Natural killer cell (primary cell): ENCODE measurements around the gene CHI3L1. TPM values are rescaled to one million over a fixed set of nuclear protein-coding genes. Genes with fewer than 3 reads are reported as not detected.
"Not testable (repeated sequence)": the region's sequence is repeated elsewhere in the genome, so short reads cannot be mapped to it uniquely, and the experiment has no call there.

Experiments used
- ATAC-seq, 3 donors: fragments of 150-1000 bp in 2 of 3; fragments of 200-7000 bp in 1 of 3; cut with Tn5 transposase; 1 replicate in 1 of 3; 2 replicates in 2 of 3; pipeline ENCODE4 v1.10.0; 2021; ENCODE audit warnings: mild to moderate bottlenecking in 2 of 3, moderate library complexity in 2 of 3
- DNase-seq, 2 donors: peaks; one replicate each; pipeline versions ENCODE4 v3.0.0 to v3.0.0-alpha.2; 2013 to 2021; ENCODE audit warnings: mixed read lengths in 1 of 2
- H3K27ac ChIP-seq: one replicate; pipeline ENCODE4 v1.5.1; 2013; ENCODE audit warnings: mild to moderate bottlenecking, low read length
- H3K27me3 ChIP-seq: one replicate; pipeline ENCODE4 v1.6.1; 2013; ENCODE audit warnings: low read length; ENCODE audit not compliant: control insufficient read depth, insufficient read depth
- H3K36me3 ChIP-seq: one replicate; pipeline ENCODE4 v1.6.1; 2013; ENCODE audit warnings: low read length; ENCODE audit not compliant: control insufficient read depth, insufficient read depth
- H3K4me1 ChIP-seq: one replicate; pipeline ENCODE4 v1.6.1; 2013; ENCODE audit warnings: low read length; ENCODE audit not compliant: control insufficient read depth, insufficient read depth
- H3K4me3 ChIP-seq: one replicate; pipeline ENCODE4 v1.5.1; 2013; ENCODE audit warnings: low read length
- H3K9me3 ChIP-seq: one replicate; pipeline ENCODE4 v1.6.1; 2013; ENCODE audit warnings: low read length; ENCODE audit not compliant: control insufficient read depth, insufficient read depth
- H3K27ac Mint-ChIP-seq, 2 donors: one replicate each; pipeline ENCODE4 v1.8.0; 2022; ENCODE audit warnings: mild to moderate bottlenecking in 2 of 2, mixed read lengths in 2 of 2, moderate library complexity in 1 of 2
- H3K27me3 Mint-ChIP-seq, 2 donors: one replicate each; pipeline ENCODE4 v1.8.0; 2022; ENCODE audit warnings: low read depth in 2 of 2, mixed read lengths in 2 of 2
- H3K36me3 Mint-ChIP-seq: one replicate; pipeline ENCODE4 v1.8.0; 2022; ENCODE audit warnings: mixed read lengths
- H3K4me1 Mint-ChIP-seq, 2 donors: one replicate each; pipeline ENCODE4 v1.8.0; 2022; ENCODE audit warnings: mixed read lengths in 2 of 2
- H3K4me3 Mint-ChIP-seq: one replicate; pipeline ENCODE4 v1.8.0; 2022; ENCODE audit warnings: mild to moderate bottlenecking, moderate library complexity, mixed read lengths
- H3K9me3 Mint-ChIP-seq, 2 donors: one replicate each; pipeline ENCODE4 v1.8.0; 2022; ENCODE audit warnings: mixed read lengths in 2 of 2
- WGBS: methylation state at CpG from one replicate; pipeline ENCODE4 v1.1.7; 2013; ENCODE audit warnings: missing lambda C conversion rate; ENCODE audit not compliant: insufficient coverage; 5-methylcytosine and 5-hydroxymethylcytosine counted together
- intact Hi-C: fragments of 100-400 bp; cut with micrococcal nuclease; formaldehyde crosslinking; loops from one replicate; pipeline ENCODE4 v1.14.2; 2022
- total RNA-seq, 4 donors: library from RNA; stranded (reverse); fragments of 120-200 nt in 1 of 4; gene quantifications; one replicate each; pipeline versions ENCODE4 v1.2.3 to v1.2.4, GENCODE V29; 2013 to 2022
- TF ChIP-seq, protein P1 (sequence below): fragments of 200-600 bp; IDR thresholded peaks from one replicate; pipeline ENCODE4 v1.8.0; 2022; ENCODE audit warnings: antibody characterized with exemption

Gene CHI3L1
- total RNA-seq, result 1 to 10 TPM in 1 of 3 donors, not detected in 2; 1.0 TPM
- 0.18 TPM for total RNA-seq (2013)

GRCh38 chr1:203186446-203187303 is at the start of gene CHI3L1:
Gene CHI3L1, minus strand, starts transcription at chr1:203186704. Its CDS starts 81 bp downstream, at chr1:203186623.
- Histone ChIP-seq H3K27me3 (no peaks in the 10 kb centered on the region), H3K4me1 (no peaks in the 10 kb centered on the region), H3K4me3 (no peak within 1 kb of the TSS), H3K27ac (no peak within 1 kb of the TSS), H3K9me3 (no peaks in the 10 kb centered on the region), H3K36me3 (no peaks in the 10 kb centered on the region)
- Mint-ChIP-seq H3K9me3 (no peaks in the 10 kb centered on the region), H3K4me1 (peaks cover 0 to 3% of the 10 kb centered on the region in 2 donors), H3K36me3 (no peaks in the 10 kb centered on the region), H3K27me3 (peaks cover 10 to 12% of the 10 kb centered on the region in 2 donors), H3K27ac (no peak within 1 kb of the TSS), H3K4me3 (no peak within 1 kb of the TSS)
- DNase-seq (no peak), ATAC-seq (no peak)
- WGBS, result 28% methylated on average over 13 of the region's 14 CpGs
- TF ChIP-seq, protein P1, sequence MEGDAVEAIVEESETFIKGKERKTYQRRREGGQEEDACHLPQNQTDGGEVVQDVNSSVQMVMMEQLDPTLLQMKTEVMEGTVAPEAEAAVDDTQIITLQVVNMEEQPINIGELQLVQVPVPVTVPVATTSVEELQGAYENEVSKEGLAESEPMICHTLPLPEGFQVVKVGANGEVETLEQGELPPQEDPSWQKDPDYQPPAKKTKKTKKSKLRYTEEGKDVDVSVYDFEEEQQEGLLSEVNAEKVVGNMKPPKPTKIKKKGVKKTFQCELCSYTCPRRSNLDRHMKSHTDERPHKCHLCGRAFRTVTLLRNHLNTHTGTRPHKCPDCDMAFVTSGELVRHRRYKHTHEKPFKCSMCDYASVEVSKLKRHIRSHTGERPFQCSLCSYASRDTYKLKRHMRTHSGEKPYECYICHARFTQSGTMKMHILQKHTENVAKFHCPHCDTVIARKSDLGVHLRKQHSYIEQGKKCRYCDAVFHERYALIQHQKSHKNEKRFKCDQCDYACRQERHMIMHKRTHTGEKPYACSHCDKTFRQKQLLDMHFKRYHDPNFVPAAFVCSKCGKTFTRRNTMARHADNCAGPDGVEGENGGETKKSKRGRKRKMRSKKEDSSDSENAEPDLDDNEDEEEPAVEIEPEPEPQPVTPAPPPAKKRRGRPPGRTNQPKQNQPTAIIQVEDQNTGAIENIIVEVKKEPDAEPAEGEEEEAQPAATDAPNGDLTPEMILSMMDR, result no peak
- intact Hi-C loops, result no loop called here

DNA sequence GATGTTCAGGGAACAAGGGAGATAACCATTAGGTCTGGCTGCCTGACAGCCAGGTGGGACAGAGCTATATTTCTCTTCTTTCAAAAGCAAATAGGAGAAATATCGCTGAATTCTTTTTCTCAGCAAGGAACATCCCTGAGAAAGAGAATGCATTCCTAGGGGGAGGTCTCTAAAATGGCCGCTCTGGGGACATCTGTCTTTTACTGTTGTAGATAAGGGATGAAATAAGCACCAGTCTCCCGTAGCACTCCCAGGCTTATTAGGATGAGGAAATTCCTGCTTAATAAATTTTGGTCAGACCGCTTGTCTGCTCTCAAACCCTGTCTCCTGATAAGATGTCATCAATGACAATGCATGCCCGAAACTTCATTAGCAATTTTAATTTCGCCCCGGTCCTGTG is 48.4 kb upstream of the CHI3L1 start:
- 88% methylated on average over 6 of the region's 7 CpGs for WGBS
- H3K4me1 Mint-ChIP-seq, result not testable (repeated sequence)

GRCh38 chr1:203229471-203230135 is 43.1 kb upstream of the CHI3L1 start, which contains the start of gene CHIT1:
Gene CHIT1, minus strand, starts transcription at chr1:203229673. Its CDS starts 37 bp downstream, at chr1:203229636.
- Histone ChIP-seq H3K27ac (no peak within 1 kb of the TSS), H3K36me3 (no peaks in the 10 kb centered on the region), H3K9me3 (peaks cover 7% of the 10 kb centered on the region), H3K27me3 (no peaks in the 10 kb centered on the region), H3K4me1 (no peaks in the 10 kb centered on the region), H3K4me3 (no peak within 1 kb of the TSS)
- TF ChIP-seq, protein P1, result no peak
- ATAC-seq (no peak), DNase-seq (no peak)
- no peak within 1 kb of the TSS for H3K4me3 Mint-ChIP-seq
- H3K27me3 Mint-ChIP-seq, result peaks cover 15 to 32% of the 10 kb centered on the region in 2 donors
- H3K27ac Mint-ChIP-seq, result no peak within 1 kb of the TSS
- peaks cover 10% of the 10 kb centered on the region for H3K36me3 Mint-ChIP-seq
- H3K4me1 Mint-ChIP-seq, result no peaks in the 10 kb centered on the region
- intact Hi-C loops, result no loop called here
- 89% methylated on average over 7 of the region's 7 CpGs for WGBS
- peaks cover 4 to 7% of the 10 kb centered on the region in 2 donors for H3K9me3 Mint-ChIP-seq

More for the DNA sequence above, 48.4 kb upstream of the CHI3L1 start:
- H3K36me3 ChIP-seq, DNase-seq, intact Hi-C loops, H3K4me1 ChIP-seq, H3K27ac ChIP-seq, ATAC-seq, H3K4me3 Mint-ChIP-seq, H3K4me3 ChIP-seq, H3K27me3 ChIP-seq, H3K27ac Mint-ChIP-seq: not testable (repeated sequence)
- peaks cover 10 to 21% of the 10 kb centered on the region in 2 donors for H3K9me3 Mint-ChIP-seq
- peaks cover 23 to 33% of the 10 kb centered on the region in 2 donors for H3K27me3 Mint-ChIP-seq
- peaks cover 32% of the 10 kb centered on the region for H3K9me3 ChIP-seq
- peaks cover 24% of the 10 kb centered on the region for H3K36me3 Mint-ChIP-seq

GRCh38 chr1:203228670-203229069 is 42.2 kb upstream of the CHI3L1 start:
- H3K27ac Mint-ChIP-seq, result no peak overlapping the region
- no peaks in the 10 kb centered on the region for H3K4me1 Mint-ChIP-seq
- H3K36me3 Mint-ChIP-seq, result peaks cover 1% of the 10 kb centered on the region
- Histone ChIP-seq H3K4me3 (no peak overlapping the region), H3K36me3 (no peaks in the 10 kb centered on the region), H3K4me1 (no peaks in the 10 kb centered on the region), H3K27me3 (no peaks in the 10 kb centered on the region), H3K27ac (no peak overlapping the region), H3K9me3 (peaks cover 3% of the 10 kb centered on the region)
- intact Hi-C loops, result no loop called here
- no peak overlapping the region for H3K4me3 Mint-ChIP-seq
- DNase-seq (no peak), ATAC-seq (no peak)
- WGBS, result 69% methylated on average over 4 of the region's 4 CpGs
- TF ChIP-seq, protein P1, result no peak
- peaks cover 11 to 25% of the 10 kb centered on the region in 2 donors for H3K27me3 Mint-ChIP-seq
- H3K9me3 Mint-ChIP-seq, result peaks cover under 1% of the 10 kb centered on the region in 2 donors
